ENCODE results near the gene NLGN1.
A peak's percentile ranks its signal among the peaks of the same experiment; 100 is the strongest.

The NLGN1 gene

DNA sequence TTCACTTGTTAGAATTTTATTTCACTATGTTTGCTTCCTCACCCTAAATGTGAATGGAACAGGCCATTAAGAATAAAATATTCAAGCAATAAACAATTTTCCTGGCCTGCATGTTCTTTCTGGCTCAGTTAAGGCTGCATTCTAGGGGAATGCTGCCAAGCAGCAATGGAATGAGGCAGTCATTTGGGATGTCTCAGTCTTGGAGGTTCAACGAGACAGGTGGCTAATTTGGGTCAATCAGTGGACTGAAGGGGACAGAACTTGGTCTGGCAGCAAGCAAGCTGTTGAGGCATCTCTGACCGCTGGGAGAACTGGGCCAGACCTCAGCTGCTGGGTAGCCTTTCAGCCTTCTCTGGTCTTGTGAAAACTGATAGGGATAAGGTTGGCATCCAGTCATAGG is 241.6 kb downstream of the NLGN1 start:
- no peak for DNase-seq (ENCODE audit: low read depth)

DNA sequence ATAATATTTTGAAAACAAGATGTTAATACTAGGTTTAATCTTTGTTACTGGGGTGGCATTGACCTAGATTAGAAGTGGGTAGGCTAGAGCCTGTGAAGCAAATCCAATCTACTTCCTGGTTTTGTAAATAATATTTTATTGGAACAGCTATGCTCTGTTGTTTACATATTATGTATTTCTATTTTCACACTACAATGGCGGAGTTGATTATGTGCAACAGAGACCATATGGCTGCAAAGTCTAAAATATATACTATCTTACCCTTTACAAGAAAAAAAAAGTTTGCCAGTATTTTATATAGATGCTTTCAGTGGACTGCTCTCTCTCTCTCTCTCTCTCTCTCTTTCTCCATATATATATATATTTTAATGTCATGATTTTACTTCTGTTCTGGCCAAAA is 244.2 kb downstream of the NLGN1 start:
- DNase-seq (ENCODE audit: low read depth), result no peak

DNA sequence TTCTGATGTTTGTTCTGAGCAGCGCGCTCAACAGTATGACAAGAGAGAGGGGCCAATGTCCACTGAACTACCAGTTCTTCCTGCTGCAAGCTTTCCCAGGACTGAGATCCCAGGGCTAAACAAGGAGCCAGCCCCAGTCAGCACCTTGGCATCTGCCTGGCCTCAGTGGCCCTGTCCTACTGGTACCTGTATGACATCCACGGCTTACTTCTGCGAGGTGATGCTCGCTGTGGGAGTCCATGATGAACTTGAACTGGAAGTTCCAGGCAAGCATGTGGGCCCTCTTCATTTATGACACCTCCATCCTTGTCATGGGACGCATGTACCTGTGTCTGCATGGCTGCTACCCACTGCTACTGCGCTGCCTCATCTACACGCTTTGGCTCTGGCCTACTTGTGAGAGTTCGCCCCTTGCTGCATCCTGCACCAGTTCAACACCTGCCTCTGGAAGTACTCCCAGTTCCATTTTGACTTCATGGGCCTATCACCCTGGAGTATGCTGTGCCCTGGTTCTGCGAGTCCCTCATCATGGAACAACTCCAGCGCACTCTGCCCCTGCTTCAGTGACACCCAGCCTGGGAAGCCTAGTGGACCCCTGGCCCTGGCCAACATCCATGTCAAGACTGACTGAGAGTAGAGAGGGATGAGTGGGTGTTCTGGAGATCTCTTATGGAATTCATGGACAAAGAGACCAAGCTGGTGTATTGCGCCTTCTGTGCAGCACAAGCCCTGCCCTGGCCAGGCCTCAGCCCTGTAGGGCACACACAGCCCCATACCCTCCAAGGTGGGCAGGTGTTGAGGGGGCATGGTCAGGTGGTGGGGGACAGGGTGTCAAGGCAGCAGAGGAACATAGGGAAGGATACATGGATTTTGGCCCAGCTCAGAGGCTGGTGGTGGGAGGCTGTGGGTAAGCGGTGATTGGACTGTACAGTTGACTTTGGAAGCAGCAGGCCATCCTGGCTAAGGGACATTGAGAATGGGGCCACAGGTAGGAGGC is 246.8 kb downstream of the NLGN1 start:
- no peak for DNase-seq (ENCODE audit: low read depth)

DNA sequence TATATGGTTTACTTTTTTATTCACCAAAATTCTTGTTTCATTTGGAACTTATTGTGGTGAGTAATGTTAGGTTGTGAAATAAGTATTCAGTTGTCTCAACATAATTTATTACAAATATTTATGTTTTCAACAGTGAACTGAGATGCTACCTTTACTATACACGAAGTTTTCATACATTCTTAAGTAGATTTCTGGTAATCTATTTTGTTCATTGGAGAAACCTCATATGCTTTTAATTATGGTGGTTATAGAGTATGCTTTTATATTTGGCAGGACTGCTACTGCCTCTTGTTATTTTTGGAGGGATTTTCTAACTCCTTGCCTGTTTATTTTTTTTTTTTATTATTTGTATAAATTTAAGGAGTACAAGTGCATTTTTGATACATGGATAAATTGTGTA is 253.1 kb downstream of the NLGN1 start:
- no peak for DNase-seq (ENCODE audit: low read depth)

DNA sequence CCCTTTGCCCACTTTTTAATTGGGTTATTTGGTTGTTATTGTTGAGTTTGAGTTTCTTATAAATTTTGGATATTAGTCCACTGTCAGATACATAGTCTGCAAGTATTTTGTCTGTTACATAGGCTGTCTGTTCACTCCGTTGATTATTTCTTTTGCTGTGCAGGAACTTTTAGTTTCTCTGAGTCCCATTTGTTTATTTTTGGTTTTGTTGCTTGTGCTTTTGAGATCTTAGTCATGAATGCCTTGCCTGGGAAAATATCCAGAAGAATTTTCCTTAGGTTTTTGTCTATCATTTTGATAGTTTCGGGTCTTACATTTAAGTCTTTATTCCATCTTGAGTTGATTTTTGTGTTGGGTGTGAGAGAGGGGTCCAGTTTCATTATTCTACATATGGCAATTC is 254.5 kb downstream of the NLGN1 start:
- no peak for DNase-seq (ENCODE audit: low read depth)

DNA sequence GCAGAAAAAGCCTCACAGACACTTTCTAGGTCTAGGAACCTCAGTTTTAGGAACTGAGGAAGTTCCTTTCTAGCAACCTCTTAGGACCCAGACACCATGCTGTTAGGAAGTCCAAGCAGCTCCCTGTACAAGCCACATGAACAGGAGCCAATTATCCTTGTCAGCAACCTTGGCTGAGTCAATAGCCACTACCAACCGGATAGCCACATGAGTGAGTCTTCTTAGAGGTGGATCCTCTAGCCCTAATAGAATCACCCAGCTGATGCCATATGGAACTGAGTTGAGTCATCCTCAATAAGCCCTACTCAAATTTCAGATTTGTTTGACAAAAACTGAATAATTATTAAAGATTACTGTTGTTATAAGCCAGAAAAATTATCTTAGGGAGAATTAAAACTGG is 256.2 kb downstream of the NLGN1 start:
- no peak for DNase-seq (ENCODE audit: low read depth)

DNA sequence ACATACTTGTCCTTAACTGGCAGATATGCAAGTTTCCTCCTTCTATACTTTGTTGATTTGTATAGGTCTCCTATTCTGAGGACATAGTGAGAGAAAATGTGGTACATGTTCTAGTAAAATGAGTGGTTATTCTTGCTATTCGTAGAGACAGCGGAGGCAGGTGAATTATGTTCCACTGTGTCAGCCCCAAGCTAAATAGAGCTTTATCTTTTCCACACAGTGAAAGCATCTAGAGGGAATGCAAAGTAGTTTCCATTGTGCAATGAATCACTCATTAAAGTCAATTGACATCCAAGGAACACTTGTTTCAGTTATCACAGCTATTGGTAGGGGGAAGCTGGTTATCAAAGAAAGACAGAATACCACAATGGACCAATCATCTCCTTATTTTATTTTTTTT is 262.4 kb downstream of the NLGN1 start:
- no peak for DNase-seq (ENCODE audit: low read depth)

DNA sequence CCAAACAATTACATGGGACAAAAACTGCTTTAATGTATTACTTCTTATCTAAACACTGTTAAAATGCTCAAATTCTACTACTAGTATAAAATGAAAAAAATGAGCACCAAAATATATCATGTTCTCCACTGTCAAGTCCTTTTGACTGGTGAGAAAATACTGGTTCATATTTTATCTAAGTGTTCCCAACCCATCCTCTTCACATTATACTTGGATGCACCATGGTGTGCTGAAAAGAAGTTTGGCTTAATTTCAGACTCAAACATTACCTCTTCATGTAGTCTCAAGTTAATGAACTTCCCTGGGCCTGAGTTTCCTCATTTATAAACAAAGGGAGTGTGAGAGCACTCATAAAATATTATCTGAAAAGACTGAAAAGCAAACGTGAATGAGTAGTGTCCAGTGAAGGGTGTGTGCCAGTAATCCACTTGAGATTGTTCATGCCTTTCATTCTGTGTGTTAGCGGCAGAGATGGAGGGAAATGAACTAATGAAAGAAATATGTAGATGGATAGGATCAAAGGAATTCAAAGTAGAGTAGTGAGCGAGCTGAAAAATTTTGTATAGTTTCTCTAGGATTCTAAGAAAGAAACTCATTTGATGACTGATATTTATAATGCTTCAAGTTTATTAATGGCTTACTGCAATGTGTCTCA is 263.2 kb downstream of the NLGN1 start:
- DNase-seq (ENCODE audit: low read depth), result peak; percentile 35

DNA sequence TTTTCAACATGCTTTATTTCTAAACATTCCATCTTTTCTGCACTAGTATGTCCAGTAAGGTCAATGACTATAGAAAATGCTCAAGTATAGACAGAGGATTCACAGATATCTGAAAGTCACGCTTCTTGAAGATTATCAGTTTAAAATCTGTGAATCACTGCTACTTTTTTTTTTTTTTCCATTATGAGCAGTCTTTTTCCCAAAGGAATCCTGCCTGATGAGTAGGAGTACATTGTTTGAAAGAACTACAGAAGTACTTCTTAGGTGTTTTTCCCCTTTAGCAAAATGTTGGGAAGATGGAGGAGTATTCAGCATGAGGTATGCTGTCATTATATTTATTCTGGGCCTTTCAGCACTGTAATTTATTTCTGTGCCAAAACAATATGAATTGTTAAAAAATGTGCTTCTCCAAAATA is 266.2 kb downstream of the NLGN1 start:
- no peak for DNase-seq (ENCODE audit: low read depth)

DNA sequence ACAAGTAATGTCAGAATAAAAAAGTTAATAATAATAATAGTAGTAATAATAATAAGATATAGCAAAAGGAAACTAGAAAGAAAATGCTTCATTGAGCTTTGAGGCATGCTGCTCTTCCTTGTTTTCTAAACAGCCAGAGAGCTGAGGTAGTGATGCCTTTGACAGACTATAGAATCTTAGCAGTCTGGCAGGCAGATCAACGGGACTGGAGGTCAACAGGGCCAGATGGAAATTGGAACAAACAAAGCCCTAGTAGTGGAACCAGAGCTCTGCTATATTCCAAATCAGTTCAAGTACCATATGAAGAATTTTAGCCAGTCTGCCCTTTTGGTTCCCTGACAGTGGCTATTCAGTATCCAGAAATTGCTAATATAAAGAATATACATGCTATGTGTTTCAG is 278.6 kb downstream of the NLGN1 start:
- DNase-seq (ENCODE audit: low read depth), result no peak

DNA sequence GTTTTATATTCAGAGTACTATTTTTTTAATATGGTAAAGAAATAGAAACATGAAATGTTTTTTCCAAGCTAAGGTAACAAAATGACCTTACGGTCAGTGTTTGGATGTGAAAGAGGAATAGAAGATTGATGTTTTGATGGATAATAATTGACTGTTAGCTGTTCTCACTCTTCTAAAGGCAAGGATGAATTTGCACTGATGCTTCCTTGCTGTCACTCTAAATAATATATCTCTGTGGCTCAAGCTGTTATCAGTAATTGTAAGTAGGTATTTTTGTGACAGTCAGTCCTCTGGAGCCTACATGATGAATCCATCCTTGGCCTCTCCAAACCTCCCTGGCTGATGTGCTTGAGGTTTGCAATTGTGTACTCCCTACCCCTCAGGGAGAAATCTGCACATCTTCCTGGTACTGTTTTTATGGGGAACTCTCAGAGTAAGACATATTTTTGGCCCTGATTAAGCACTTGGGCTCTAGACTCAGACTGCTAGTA is 283.7 kb downstream of the NLGN1 start:
- DNase-seq (ENCODE audit: low read depth), result no peak

DNA sequence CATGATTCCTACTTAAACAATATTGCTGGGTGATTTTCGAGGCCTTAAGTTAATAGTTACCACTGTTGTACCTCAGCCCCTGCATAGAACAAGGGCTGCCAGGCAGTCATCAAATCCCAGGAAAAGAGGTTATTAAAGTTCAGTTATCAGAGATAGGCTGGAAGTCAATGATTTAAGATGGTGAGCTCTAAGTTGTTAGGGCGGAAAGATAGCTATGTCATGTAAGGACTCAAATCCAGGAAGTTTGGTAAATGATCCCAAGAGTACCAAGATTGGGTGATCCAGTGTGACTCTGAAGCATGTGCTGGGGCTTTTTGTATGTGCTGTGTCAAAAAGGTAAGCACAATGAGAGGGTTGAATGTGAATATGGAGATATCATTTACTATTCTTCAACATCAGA is 287.9 kb downstream of the NLGN1 start:
- DNase-seq (ENCODE audit: low read depth), result no peak

DNA sequence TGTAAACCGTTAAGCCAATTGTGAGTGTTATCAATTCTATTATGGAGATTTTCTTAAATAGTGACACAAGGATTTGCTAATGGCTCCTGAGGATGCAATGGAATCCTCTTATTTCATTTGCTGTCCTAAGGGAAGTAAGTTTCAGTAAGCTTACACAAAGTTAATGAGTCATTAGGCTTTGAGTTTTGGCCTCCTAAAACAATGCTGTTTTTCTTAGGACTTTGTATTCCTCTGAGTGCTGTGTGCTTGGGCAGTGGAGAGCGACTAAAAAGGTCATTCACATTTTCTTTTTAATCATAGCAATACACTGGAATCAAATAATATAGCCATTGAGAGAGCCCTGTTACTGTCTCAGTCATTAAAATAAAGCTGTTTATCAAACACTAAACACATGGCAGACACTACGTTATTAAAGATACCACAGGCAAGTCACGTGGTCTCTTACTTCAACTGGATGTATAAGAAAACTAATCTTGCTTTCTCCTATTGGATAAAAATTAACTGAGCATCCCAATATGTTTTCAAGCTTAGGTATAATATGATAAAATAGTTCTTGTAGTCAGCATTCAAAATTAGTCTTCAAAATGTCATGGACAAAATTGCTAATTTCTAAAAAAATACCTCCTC is 290.8 kb downstream of the NLGN1 start:
- no peak for DNase-seq (ENCODE audit: low read depth)

DNA sequence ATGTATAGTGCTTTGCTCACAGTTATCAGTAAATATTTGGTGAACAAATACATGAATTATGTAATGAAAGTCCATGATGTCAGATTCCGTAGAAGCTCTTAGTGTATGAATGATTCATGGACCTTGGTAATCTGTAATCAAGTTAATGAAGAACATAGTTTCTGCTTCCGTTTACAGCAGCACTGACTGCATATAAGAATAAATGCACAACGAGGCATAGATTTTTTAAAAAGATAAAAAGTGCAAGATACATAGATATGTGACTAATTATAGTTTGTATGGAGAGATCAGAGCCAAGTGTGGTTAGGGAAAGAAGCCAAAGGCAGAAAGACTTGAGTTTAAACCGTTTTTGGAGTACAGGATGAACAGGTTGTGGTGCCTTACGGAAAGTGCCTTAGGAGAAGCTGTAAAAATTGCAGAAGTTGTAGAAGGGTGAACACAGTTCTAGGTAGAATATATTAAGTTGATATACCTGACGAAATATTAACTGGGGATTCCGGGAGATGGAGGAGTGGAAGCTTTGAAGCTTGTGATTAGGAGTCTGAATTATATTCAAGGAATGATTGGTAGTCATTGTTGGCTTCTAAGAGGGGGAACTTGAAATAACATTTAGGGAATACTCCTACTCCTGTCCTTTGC is 293.1 kb downstream of the NLGN1 start:
- DNase-seq (ENCODE audit: low read depth), result no peak

DNA sequence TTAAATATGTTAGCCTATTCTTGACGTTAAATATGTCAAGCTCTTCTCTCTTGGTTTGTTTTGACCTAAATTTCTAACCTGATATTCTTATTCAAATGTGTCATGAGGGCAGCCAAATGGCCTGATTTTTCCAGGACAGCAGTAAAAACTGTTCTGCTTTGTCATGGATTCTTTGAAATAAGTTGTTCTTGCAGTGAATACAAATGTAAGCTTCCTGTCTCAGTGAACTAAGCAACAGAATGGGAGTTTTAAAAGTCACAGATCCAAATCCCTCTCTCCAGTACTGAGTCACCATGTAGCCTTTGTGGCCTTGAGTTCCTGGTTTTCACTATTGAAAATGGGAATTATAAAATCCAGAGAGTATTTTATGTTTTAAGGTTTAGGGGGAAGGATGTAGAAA is 301.8 kb downstream of the NLGN1 start:
- no peak for DNase-seq (ENCODE audit: low read depth)

DNA sequence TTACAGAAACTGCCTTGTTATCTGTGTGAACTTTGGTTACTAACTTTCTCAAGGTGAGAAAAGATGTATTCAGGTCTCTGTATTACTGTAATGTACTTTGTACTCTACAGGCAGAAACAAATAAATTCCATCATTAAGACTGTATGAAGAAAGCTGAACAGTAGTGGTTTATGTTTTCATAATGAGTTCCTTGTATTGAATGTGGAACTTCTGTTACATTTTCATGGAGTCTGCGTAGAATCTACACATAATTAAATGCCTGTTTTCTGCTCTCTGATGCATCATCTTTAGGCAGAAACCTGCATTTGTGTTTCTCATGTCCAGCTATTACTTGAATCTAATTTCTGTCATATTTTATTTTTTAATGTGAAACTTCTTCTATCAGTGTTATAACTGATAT is 302.8 kb downstream of the NLGN1 start:
- no peak for DNase-seq (ENCODE audit: low read depth)

DNA sequence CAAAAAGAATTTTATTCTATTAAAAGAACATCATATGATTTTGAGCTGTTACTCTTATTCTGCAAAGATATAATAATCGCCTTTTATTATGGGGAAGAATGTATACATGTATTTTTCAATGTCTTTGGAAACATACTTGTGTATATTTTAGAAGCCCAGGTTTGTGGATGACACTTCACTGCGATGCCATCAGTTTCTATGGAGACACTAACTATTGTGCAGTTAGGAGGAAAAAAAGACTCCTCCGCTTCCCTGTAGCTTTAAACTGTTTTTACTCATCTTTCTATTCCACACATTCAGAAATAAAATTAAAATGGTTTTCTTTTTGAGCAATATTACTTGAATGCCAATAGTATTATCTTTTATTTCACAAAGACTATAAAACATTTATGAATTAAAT is 305.0 kb downstream of the NLGN1 start:
- no peak for DNase-seq (ENCODE audit: low read depth)

DNA sequence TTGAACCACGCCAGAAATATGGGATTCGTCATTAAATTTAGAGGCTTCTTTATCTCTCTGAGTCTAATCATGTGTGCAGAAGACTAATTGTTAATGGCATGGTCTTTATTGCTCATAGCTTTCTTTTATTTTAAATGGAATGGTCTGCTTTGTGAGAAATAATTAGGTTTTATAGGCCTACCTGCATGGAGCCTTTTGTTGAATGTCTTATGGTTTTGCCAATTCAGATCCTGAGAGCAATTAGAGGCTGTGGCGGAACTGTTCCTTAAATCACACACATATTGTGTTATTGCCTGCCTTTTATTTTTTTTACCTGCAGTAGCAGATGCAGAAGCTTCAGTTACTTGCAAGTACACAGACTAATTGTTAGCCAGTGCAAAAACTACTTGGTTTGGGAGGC is 306.2 kb downstream of the NLGN1 start:
- no peak for DNase-seq (ENCODE audit: low read depth)

DNA sequence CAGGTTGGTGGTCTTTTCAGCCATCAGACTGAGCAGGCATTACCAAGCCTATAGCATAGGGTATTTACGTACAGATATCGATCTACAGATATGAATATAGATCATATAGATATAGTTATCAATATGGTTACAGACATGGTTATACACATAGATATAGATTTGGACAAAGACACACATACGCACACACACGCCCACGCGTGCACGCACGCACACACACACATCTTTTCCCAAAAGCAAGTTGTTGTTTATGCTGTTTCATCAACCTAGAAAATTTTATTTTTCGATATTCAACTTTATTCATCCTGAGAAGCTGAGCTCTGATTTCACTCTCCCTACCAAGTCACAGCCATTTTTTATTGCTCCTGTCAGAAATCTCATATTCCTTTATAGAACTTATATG is 309.1 kb downstream of the NLGN1 start:
- no peak for DNase-seq (ENCODE audit: low read depth)

DNA sequence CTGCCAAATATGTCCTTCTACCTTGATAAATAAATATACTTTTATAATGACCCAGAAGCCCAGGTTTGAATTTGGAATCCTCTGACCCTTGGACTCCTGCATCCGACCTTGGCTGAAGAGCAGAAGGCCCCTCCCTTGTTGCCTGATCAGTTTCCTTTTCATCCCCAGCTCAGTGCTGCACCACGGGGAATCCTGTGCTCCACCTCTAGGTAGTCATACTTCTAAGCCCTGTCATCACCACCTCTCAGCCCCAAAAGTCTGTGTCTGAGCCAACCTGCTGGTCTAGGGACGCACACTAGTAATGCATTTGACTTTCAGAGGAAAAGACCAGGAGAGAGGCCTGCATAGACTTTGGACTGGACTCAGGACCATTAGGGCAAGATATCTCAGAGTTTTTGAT is 310.6 kb downstream of the NLGN1 start:
- no peak for DNase-seq (ENCODE audit: low read depth)

DNA sequence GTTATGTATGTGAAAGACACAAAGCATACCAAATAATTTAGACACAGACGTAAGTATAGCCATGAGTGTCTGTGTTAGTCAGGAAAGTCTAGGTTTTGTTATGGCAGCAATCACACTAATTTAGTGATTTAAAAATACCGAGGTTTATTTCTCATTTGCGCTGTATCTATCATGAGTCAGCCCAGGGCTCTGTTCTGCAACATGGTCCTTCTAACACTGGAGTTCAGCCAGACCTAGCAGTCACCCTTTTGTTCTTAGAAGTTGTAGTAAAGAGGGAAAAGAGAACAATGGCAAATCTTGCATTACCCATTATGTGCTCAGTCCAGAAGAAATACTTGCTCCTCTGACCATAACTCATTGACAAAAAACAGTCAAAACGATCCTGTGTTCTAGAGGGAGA is 311.5 kb downstream of the NLGN1 start:
- DNase-seq (ENCODE audit: low read depth), result no peak

DNA sequence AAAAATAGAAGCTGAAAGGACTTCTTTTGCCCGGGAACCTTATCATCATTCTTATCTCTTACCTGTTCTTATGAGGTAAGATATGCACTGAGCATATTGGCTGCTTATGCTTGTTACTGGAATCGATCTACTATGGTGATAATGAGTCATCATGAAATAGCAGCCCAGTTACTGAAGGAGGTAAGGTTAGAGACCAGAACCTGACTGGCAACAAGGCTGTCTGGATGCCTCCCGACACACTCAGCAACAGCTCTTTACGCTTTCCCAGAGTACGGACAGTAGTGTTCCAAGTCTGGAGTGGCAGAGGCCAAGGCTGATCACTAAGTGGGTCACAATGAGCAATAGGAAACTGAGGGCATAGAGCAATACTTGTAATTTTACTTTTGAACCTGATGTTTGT is 314.1 kb downstream of the NLGN1 start:
- DNase-seq (ENCODE audit: low read depth), result no peak
